Liver (tissue), 9 donors: Measurements from ENCODE around the gene ALPP. TPM values are rescaled to one million over a fixed set of nuclear protein-coding genes. Genes with fewer than 3 reads are reported as not detected.

Source experiments
- DNase-seq: peaks from one replicate; pipeline ENCODE4 v3.0.0-alpha.2; 2017; ENCODE audit warnings: low spot score
- H3K27ac ChIP-seq, 2 donors: one replicate each; pipeline ENCODE4 v1.7.0; 2013; ENCODE audit warnings: inconsistent platforms in 2 of 2, low read length in 2 of 2, control low read depth in 1 of 2, low read depth in 1 of 2, mild to moderate bottlenecking in 1 of 2
- H3K27me3 ChIP-seq, 4 donors: one replicate each; pipeline versions ENCODE4 v1.6.1 to v1.7.0; 2013; ENCODE audit warnings: low read length in 3 of 4, inconsistent platforms in 1 of 4, mild to moderate bottlenecking in 1 of 4, moderate library complexity in 1 of 4; ENCODE audit not compliant: control insufficient read depth in 4 of 4, insufficient read depth in 4 of 4
- H3K36me3 ChIP-seq, 4 donors: one replicate each; pipeline versions ENCODE4 v1.6.1 to v1.7.0; 2013; ENCODE audit warnings: low read length in 3 of 4, mild to moderate bottlenecking in 3 of 4, low read depth in 1 of 4, moderate library complexity in 1 of 4; ENCODE audit not compliant: control insufficient read depth in 4 of 4, insufficient read depth in 3 of 4
- H3K4me1 ChIP-seq, 4 donors: one replicate each; pipeline versions ENCODE4 v1.6.1 to v1.7.0; 2013; ENCODE audit warnings: low read length in 3 of 4, mild to moderate bottlenecking in 3 of 4, moderate library complexity in 1 of 4; ENCODE audit not compliant: control insufficient read depth in 4 of 4, insufficient read depth in 4 of 4
- H3K4me3 ChIP-seq, 3 donors: one replicate each; pipeline versions ENCODE4 v1.6.1 to v1.7.0; 2013; ENCODE audit warnings: low read length in 3 of 3, control low read depth in 1 of 3, low read depth in 1 of 3, mild to moderate bottlenecking in 1 of 3
- H3K9ac ChIP-seq, 2 donors: one replicate each; pipeline ENCODE4 v1.7.0; 2013; ENCODE audit warnings: low read length in 2 of 2, mild to moderate bottlenecking in 2 of 2, moderate library complexity in 2 of 2, control low read depth in 1 of 2, low read depth in 1 of 2
- H3K9me3 ChIP-seq, 4 donors: one replicate each; pipeline versions ENCODE4 v1.6.1 to v1.7.0; 2013; ENCODE audit warnings: low read length in 3 of 4; ENCODE audit not compliant: control insufficient read depth in 4 of 4
- EGR1 ChIP-seq, 2 donors: IDR thresholded peaks; 2 replicates each; pipeline ENCODE4 v1.6.1; 2016 to 2018; ENCODE audit warnings: antibody characterized with exemption in 2 of 2, low read depth in 2 of 2
- FOXA1 ChIP-seq: IDR thresholded peaks from 2 replicates; pipeline ENCODE4 v1.6.1; 2016; ENCODE audit warnings: antibody characterized with exemption
- FOXA2 ChIP-seq: IDR thresholded peaks from 2 replicates; pipeline ENCODE4 v1.6.1; 2016; ENCODE audit warnings: antibody characterized with exemption
- GABPA ChIP-seq, 2 donors: IDR thresholded peaks in 1 of 2; conservative IDR thresholded peaks in 1 of 2; 2 replicates each; pipeline ENCODE4 v1.6.1; 2016; ENCODE audit warnings: antibody characterized with exemption in 2 of 2, mild to moderate bottlenecking in 1 of 2, moderate library complexity in 1 of 2
- JUND ChIP-seq, 2 donors: IDR thresholded peaks; 2 replicates each; pipeline ENCODE4 v1.6.1; 2016; ENCODE audit warnings: antibody characterized with exemption in 2 of 2
- MAX ChIP-seq: IDR thresholded peaks from 2 replicates; pipeline ENCODE4 v1.6.1; 2016; ENCODE audit warnings: antibody characterized with exemption
- NR2F2 ChIP-seq: IDR thresholded peaks from 2 replicates; pipeline ENCODE4 v1.6.1; 2016; ENCODE audit warnings: antibody characterized with exemption
- RAD21 ChIP-seq, 2 donors: IDR thresholded peaks; 2 replicates each; pipeline ENCODE4 v1.6.1; 2016; ENCODE audit warnings: antibody characterized with exemption in 2 of 2, mild to moderate bottlenecking in 2 of 2
- REST ChIP-seq: IDR thresholded peaks from 2 replicates; pipeline ENCODE4 v1.6.1; 2016; ENCODE audit warnings: antibody characterized with exemption, mild to moderate bottlenecking
- RXRA ChIP-seq, 2 donors: IDR thresholded peaks; 2 replicates each; pipeline ENCODE4 v1.6.1; 2017 to 2018; ENCODE audit warnings: antibody characterized with exemption in 2 of 2, mild to moderate bottlenecking in 1 of 2
- SP1 ChIP-seq: IDR thresholded peaks from 2 replicates; pipeline ENCODE4 v1.6.1; 2018; ENCODE audit warnings: antibody characterized with exemption, mild to moderate bottlenecking
- YY1 ChIP-seq: IDR thresholded peaks from 2 replicates; pipeline ENCODE4 v1.6.1; 2016; ENCODE audit warnings: antibody characterized with exemption, mild to moderate bottlenecking
- WGBS: extraction: QIAGEN DNeasy Blood & Tissue Kit; methylation state at CpG from one replicate; pipeline ENCODE4 v1.1.7; 2013; 5-methylcytosine and 5-hydroxymethylcytosine counted together
- polyA plus RNA-seq, 2 donors: library from polyadenylated mRNA; stranded (reverse) in 1 of 2; unstranded in 1 of 2; fragments of 200-250 nt in 1 of 2; fragments of >200 nt in 1 of 2; fragmentation: Nextera tagmentation in 1 of 2; extraction: Ambion mirVana in 1 of 2; gene quantifications; one replicate each; pipeline versions ENCODE4 v1.2.1 to v1.2.3, GENCODE V29; 2013 to 2015
- total RNA-seq, 2 donors: library from RNA; depleted of rRNA; stranded (reverse); fragments of >200 nt; gene quantifications; one replicate each; pipeline ENCODE4 v1.2.3, GENCODE V29; 2014
- TF ChIP-seq, protein P1 (sequence below): fragments of 150-350 bp; IDR thresholded peaks from 2 replicates; pipeline ENCODE4 v1.5.1; 2017; ENCODE audit warnings: improper control_type of control experiment, low read depth, low read length; ENCODE audit not compliant: missing input control
- TF ChIP-seq, protein P2 (sequence below): IDR thresholded peaks from 2 replicates; pipeline ENCODE4 v1.6.1; 2016; ENCODE audit warnings: antibody characterized with exemption
- TF ChIP-seq, protein P3 (sequence below): IDR thresholded peaks from 2 replicates; pipeline ENCODE4 v1.6.1; 2016; ENCODE audit warnings: antibody characterized with exemption
- donor health status: healthy.
- donor health status: healthy.
- donor health status: healthy.
- donor health status: healthy.
- donor health status: healthy.

ALPP gene
- total and polyA plus RNA-seq, 4 donors = not detected

DNA sequence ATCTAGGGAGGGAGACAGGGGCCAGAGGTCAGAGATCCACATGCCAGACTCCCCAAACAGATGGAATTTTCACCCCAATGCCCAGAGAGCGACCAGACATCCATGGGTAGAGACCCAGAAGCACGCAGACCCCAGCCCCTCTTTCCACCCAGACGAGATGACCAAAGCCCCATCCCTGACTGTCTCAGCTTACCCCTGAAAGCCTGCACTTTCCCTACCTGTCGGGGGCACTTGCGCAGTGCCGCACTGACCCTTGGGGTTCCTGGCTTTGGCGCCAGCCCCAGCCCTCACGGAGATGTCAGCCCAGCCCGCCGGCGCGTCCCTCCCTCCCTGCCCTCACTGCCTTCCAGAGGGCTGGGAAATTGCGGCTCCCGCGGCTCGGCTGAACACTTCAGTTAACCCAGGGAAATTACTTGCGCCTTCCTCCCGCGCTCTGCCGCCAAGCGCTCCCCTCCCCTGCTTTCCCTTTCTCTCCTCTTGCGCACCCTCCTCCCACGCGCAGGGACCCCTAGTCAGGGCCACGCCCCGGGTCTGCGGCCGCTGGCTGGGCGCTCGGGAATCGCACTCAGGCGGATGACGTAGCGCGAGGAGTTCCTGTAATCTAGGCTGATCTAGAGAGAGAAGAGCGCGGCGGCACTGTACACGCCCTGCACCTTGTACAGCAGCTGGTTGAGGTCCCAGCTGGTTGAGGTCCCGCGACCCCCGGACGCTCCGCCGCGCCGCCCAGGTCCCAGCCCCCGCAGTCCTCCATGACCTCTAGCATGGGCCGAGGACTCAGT, 40.1 kb downstream of the ALPP start:
- no peak for TF ChIP-seq EGR1 (IDR thresholded peaks at IDR 0.05; ENCODE audit: low read depth in 2 of 2)
- no peak for DNase-seq
- Histone ChIP-seq H3K4me3 (peak overlapping the region in 1 of 3 donors; percentile 16), H3K4me1 (peaks cover 0 to 29% (median 18%) of the 10 kb centered on the region in 4 donors), H3K36me3 (no peaks in the 10 kb centered on the region), H3K27ac (no peak overlapping the region), H3K27me3 (peaks cover 4 to 16% (median 12%) of the 10 kb centered on the region in 4 donors), H3K9ac (no peak overlapping the region), H3K9me3 (peaks cover 3 to 10% (median 5%) of the 10 kb centered on the region in 4 donors)
- 4% methylated on average over 49 of the region's 49 CpGs for WGBS

- WGBS = 7% methylated on average over 79 of the region's 79 CpGs
- Histone ChIP-seq H3K27me3 (peaks cover 4 to 16% (median 12%) of the 10 kb centered on the region in 4 donors), H3K36me3 (no peaks in the 10 kb centered on the region), H3K27ac (no peak overlapping the region), H3K9ac (no peak overlapping the region), H3K4me3 (peak overlapping the region in 1 of 3 donors; percentile 16), H3K4me1 (peaks cover 0 to 29% (median 18%) of the 10 kb centered on the region in 4 donors), H3K9me3 (peaks cover 3 to 10% (median 5%) of the 10 kb centered on the region in 4 donors)
- no peak for TF ChIP-seq NR2F2
- no peak for TF ChIP-seq FOXA1
- TF ChIP-seq, protein P1, sequence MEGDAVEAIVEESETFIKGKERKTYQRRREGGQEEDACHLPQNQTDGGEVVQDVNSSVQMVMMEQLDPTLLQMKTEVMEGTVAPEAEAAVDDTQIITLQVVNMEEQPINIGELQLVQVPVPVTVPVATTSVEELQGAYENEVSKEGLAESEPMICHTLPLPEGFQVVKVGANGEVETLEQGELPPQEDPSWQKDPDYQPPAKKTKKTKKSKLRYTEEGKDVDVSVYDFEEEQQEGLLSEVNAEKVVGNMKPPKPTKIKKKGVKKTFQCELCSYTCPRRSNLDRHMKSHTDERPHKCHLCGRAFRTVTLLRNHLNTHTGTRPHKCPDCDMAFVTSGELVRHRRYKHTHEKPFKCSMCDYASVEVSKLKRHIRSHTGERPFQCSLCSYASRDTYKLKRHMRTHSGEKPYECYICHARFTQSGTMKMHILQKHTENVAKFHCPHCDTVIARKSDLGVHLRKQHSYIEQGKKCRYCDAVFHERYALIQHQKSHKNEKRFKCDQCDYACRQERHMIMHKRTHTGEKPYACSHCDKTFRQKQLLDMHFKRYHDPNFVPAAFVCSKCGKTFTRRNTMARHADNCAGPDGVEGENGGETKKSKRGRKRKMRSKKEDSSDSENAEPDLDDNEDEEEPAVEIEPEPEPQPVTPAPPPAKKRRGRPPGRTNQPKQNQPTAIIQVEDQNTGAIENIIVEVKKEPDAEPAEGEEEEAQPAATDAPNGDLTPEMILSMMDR = no peak
- no peak for TF ChIP-seq RXRA (IDR thresholded peaks at IDR 0.05)
- TF ChIP-seq, protein P2, sequence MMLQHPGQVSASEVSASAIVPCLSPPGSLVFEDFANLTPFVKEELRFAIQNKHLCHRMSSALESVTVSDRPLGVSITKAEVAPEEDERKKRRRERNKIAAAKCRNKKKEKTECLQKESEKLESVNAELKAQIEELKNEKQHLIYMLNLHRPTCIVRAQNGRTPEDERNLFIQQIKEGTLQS = no peak
- TF ChIP-seq, protein P3, sequence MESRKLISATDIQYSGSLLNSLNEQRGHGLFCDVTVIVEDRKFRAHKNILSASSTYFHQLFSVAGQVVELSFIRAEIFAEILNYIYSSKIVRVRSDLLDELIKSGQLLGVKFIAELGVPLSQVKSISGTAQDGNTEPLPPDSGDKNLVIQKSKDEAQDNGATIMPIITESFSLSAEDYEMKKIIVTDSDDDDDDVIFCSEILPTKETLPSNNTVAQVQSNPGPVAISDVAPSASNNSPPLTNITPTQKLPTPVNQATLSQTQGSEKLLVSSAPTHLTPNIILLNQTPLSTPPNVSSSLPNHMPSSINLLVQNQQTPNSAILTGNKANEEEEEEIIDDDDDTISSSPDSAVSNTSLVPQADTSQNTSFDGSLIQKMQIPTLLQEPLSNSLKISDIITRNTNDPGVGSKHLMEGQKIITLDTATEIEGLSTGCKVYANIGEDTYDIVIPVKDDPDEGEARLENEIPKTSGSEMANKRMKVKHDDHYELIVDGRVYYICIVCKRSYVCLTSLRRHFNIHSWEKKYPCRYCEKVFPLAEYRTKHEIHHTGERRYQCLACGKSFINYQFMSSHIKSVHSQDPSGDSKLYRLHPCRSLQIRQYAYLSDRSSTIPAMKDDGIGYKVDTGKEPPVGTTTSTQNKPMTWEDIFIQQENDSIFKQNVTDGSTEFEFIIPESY = no peak
- TF ChIP-seq REST = no peak
- TF ChIP-seq MAX = no peak
- no peak for TF ChIP-seq GABPA (IDR thresholded peaks at IDR 0.05 in 1 of 2, conservative IDR thresholded peaks at IDR 0.05 in 1 of 2)
- no peak for TF ChIP-seq RAD21 (IDR thresholded peaks at IDR 0.05)
- no peak for TF ChIP-seq JUND (IDR thresholded peaks at IDR 0.05)
- no peak for TF ChIP-seq SP1
- TF ChIP-seq EGR1 (IDR thresholded peaks at IDR 0.05; ENCODE audit: low read depth in 2 of 2) = no peak
- no peak for TF ChIP-seq FOXA2
- TF ChIP-seq YY1 = no peak
- no peak for DNase-seq
Measured at GRCh38 chr2:232419245-232420072, 40.9 kb downstream of the ALPP start.
